Heart left ventricle (tissue), 13 donors: Measurements from ENCODE around the gene ADCY1.

Source experiments
- CTCF ChIP-seq, 12 donors: fragments of 200-600 bp; sonication (generic) in 4 of 12; IDR thresholded peaks; one replicate each; pipeline versions ENCODE4 v1.5.0 to v1.8.0; 2018 to 2022; ENCODE audit warnings: antibody characterized with exemption in 12 of 12, mild to moderate bottlenecking in 5 of 12
- POLR2A ChIP-seq, 2 donors: fragments of 450-650 bp; IDR thresholded peaks; one replicate each; pipeline ENCODE4 v1.6.1; 2017; ENCODE audit warnings: antibody characterized with exemption in 2 of 2, mild to moderate bottlenecking in 2 of 2, moderate library complexity in 2 of 2
- donor health status: ischemic (EF 13 %, LVEDD 7.1; RV severe dilation, severe dysfunction).
- donor health status: DM: no; HTN: yes; CAD: no.
- donor health status: DM: no; HTN: no; CAD: no.
- donor health status: ischemic (EF 25% LVEDD 6.9; RV normal size, moderate dysfunction).
- donor health status: ischemic (EF 25% LVEDD 5.7; RV mildly dilated, moderate dysfunction).
- donor health status: ischemic (EF 35%, LVEDD 5.7; RV mildly dilated, moderate dysfunction).
- donor health status: nonischemic (EF 11% LVEDD 7.7; RV severe dilation, severe dysfunction).
- donor health status: DM: yes; HTN: yes; CAD: no.
- donor health status: PGD.
- donor health status: ischemic (EF 29% LVEDD 5.4; RV normal size, mild dysfunction).
- donor health status: nonischemic (EF 23%, LVEDD 6.1; RV moderate dilation, normal function).

GRCh38 chr7:45684910-45685618 is 110.9 kb downstream of the ADCY1 start:
- no peak for TF ChIP-seq POLR2A (IDR thresholded peaks at IDR 0.05)
- no peak for TF ChIP-seq CTCF (IDR thresholded peaks at IDR 0.05)
